D721Med (cell line): ENCODE data around the gene SERINC2.

Source experiments
- DNase-seq: peaks from one replicate; pipeline ENCODE4 v3.0.0; 2011; ENCODE audit warnings: low spot score; ENCODE audit not compliant: insufficient read length
- FAIRE-seq: peaks from 2 replicates; lab custom pipeline; 2011; peaks lifted over from hg19 to GRCh38; lab: Jason Lieb, UNC
- CTCF ChIP-seq: IDR thresholded peaks from 2 replicates; pipeline ENCODE4 v1.5.1; 2012; ENCODE audit warnings: mild to moderate bottlenecking, control low read depth; ENCODE audit not compliant: insufficient read depth; ENCODE audit errors: missing control alignments

Gene SERINC2

GRCh38 chr1:31413405-31414001 is 490 bp downstream of the SERINC2 start:
- no peak for FAIRE-seq
- no peak for TF ChIP-seq CTCF
- no peak for DNase-seq

- FAIRE-seq = no peak
- TF ChIP-seq CTCF = no peak
- DNase-seq = no peak
Measured at GRCh38 chr1:31414980-31415370, 2.0 kb downstream of the SERINC2 start.

GRCh38 chr1:31415658-31416057 is 2.6 kb downstream of the SERINC2 start:
- FAIRE-seq (no peak), DNase-seq (no peak)
- TF ChIP-seq CTCF = no peak

- no peak for DNase-seq
- no peak for TF ChIP-seq CTCF
- no peak for FAIRE-seq
Measured at GRCh38 chr1:31416101-31416736, 3.2 kb downstream of the SERINC2 start.

- no peak for DNase-seq
- no peak for TF ChIP-seq CTCF
- no peak for FAIRE-seq
Measured at GRCh38 chr1:31417148-31417547, 4.1 kb downstream of the SERINC2 start.

- FAIRE-seq (no peak), DNase-seq (no peak)
- no peak for TF ChIP-seq CTCF
Measured at GRCh38 chr1:31418626-31419323, 5.8 kb downstream of the SERINC2 start.

- FAIRE-seq (no peak), DNase-seq (no peak)
- no peak for TF ChIP-seq CTCF
Measured at GRCh38 chr1:31420716-31421115, 7.7 kb downstream of the SERINC2 start.
